Measurements from ENCODE around the gene BABAM2.

Gene BABAM2

DNA sequence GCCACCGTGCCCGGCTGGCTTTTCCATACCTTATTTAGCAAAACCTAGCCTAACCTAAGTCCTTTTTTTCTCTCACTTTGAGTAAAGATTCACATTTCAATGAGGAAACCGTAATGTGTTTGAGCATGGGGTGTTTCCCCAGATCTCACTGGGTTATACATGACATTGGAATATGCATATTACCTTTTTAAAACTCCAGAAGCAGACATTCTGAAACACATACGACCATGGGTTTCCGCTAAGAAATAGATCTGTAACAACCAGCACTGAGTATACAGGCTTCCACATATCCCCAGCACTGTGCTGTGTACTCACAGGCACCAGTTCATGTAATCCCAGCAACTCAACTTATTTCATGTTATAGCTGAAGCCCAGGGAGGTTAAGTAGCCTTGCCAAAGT lies 461.1 kb downstream of the BABAM2 start:
- DNase-seq (ENCODE audit: low read depth): no peak
- H3K4me3 ChIP-seq (ENCODE audit: low read depth, low read length): no peak overlapping the region
- TF ChIP-seq, protein P1, sequence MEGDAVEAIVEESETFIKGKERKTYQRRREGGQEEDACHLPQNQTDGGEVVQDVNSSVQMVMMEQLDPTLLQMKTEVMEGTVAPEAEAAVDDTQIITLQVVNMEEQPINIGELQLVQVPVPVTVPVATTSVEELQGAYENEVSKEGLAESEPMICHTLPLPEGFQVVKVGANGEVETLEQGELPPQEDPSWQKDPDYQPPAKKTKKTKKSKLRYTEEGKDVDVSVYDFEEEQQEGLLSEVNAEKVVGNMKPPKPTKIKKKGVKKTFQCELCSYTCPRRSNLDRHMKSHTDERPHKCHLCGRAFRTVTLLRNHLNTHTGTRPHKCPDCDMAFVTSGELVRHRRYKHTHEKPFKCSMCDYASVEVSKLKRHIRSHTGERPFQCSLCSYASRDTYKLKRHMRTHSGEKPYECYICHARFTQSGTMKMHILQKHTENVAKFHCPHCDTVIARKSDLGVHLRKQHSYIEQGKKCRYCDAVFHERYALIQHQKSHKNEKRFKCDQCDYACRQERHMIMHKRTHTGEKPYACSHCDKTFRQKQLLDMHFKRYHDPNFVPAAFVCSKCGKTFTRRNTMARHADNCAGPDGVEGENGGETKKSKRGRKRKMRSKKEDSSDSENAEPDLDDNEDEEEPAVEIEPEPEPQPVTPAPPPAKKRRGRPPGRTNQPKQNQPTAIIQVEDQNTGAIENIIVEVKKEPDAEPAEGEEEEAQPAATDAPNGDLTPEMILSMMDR (IDR thresholded peaks at IDR 0.05; ENCODE audit: low read depth, low read length, missing control alignments): no peak

DNA sequence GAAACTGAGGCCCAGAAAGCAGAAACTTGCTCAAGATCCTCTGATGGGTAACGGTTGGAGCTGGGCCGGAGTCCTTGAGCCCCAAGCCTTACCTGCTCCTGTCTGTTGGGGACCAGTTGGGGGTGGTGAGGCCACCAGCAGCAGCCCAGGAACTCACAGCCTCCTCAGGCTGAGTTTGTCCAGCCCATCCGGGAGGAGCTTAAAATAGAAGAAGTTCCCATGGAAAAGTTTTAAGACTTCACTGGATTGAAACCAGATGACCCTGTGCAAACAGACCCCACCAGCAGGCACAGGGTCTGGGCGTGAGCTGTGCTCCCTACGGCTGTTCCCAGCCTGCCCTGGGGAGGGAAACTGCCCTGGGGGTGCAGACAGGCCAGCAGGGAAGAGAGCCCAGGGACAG lies 461.6 kb downstream of the BABAM2 start:
- no peak for DNase-seq (ENCODE audit: low read depth)
- H3K4me3 ChIP-seq (ENCODE audit: low read depth, low read length): no peak overlapping the region
- TF ChIP-seq, protein P1 (IDR thresholded peaks at IDR 0.05; ENCODE audit: low read depth, low read length, missing control alignments): no peak

DNA sequence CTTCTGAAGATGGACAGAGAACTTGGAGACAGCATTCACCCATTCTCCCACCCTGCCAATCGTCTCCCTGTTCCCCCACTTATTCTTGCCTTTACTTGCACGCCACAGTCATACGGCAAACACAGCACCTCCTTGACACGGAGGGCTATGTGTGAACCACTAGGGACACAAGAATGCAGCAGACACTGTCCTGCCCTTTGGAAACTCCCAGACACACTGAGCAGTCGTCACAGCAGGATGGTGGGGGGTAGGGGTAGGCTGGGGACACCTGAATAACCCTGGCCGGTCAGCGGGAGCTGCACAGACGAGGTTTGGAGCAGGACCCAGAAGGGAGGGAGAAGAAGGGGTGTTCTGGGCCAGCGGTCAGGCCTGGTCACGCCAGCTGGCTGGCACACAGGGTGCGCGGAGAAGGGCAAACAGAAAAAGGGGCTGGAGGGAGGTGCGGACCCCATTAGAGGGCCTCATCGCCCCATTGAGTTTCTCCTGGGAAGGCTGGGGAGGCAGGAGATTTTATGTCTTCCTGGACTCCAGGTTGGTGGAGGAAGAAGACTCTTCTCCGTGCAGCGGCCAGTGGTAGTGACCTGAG lies 462.2 kb downstream of the BABAM2 start:
- H3K4me3 ChIP-seq (ENCODE audit: low read depth, low read length): no peak overlapping the region
- no peak for DNase-seq (ENCODE audit: low read depth)
- TF ChIP-seq, protein P1 (IDR thresholded peaks at IDR 0.05; ENCODE audit: low read depth, low read length, missing control alignments): no peak

DNA sequence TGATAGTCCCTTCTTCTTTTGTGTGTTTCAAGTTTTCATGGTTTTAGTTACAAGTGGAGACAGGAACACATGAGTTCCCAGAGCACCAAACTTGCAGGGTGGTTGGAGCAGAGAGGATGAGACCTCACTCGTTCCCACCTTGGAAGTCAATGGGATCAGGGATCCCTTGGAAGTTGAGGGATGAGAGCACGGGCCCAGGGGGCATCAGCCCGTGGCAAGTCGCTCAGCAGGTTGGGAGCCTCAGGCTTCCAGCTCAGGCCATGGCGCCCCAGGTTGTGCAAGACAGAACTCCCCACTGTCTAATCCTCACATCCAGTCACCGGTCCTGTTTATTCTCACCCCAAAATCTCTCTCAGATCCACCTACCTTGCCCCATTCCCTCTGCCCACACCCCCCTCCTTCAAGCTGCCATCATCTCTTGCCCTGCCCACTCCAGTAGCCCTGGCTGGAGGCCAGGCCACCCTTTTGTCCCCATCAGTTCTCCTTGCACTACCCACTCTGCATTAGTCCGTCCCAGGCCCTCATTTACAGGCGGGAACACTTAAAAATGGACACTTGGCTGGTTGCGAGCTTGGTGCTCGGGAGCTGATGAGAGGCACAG lies 464.5 kb downstream of the BABAM2 start:
- TF ChIP-seq, protein P1 (IDR thresholded peaks at IDR 0.05; ENCODE audit: low read depth, low read length, missing control alignments): no peak
- DNase-seq (ENCODE audit: low read depth): no peak
- H3K4me3 ChIP-seq (ENCODE audit: low read depth, low read length): no peak overlapping the region

DNA sequence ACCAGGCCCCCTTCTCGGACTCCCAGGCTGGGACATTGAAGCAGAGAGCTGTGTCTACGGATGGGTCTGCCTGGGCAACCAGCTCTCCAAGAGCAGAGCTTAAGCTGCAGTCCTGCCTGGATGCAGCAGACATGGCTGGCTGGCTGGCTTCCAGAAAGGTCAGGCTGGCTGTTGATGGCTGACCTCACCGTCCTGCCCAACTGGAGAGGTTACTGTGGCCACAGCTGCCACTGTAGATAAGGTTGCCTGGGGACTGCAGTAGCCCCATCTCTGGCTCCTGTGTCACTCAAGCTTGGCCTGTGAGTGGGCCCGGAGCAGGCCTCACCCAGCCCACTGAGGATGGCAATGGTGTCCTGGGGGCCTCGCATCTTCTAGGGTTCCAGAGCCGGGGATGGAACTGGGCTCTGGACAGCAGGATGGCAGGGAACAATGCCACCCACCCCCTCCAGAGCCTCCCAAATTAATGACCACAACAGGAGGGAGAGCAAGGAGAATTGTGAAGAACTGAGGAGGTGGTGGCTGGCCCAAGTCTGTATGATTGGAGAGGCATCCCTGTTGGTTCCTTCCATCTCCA lies 465.1 kb downstream of the BABAM2 start:
- DNase-seq (ENCODE audit: low read depth): no peak
- H3K4me3 ChIP-seq (ENCODE audit: low read depth, low read length): no peak overlapping the region
- TF ChIP-seq, protein P1 (IDR thresholded peaks at IDR 0.05; ENCODE audit: low read depth, low read length, missing control alignments): no peak

DNA sequence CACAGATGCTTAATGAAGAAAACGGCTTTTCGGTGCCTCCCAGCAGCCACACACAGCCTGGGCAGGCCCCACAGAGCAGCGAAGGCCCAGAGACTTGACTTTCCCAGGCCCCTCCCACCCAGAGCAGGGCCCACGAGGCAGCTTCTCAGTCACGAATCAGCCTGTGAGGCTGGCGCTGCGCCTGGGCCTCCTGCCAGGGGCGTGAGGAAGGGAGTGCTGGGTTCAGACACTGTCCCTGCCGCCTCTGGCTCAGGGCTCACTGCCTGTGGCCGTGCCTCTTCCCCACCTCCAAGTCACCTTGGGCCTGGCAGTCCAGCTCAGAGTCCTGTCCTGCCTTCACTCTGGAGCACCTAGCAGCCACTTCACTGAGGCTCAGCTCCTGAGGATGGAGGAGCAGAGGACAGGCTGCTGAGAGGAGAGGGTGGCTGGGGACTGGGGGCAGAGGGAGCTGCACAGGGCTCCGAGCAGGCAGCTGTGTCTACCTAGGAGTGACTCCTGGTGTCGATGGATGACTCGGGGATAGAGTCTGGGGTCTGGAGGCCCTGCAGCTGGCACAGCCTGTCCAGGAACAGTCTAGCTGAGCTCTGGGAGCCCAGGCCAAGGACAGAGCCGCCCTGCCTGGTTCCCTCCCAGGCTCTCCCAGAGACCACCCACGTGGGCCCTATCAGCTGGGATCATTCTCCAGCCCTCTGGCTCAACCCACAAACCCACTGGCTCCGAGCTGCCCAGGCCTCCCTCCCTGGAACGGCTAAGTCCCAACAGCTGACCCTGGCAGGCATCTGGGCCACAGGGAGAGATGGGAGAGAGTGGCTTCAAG lies 465.8 kb downstream of the BABAM2 start:
- DNase-seq (ENCODE audit: low read depth): no peak
- H3K4me3 ChIP-seq (ENCODE audit: low read depth, low read length): no peak overlapping the region
- TF ChIP-seq, protein P1 (IDR thresholded peaks at IDR 0.05; ENCODE audit: low read depth, low read length, missing control alignments): no peak
